ENCODE results near the gene TMEM141.

The TMEM141 gene

GRCh38 chr9:136790640-136791515 is at the start of gene TMEM141:
Gene TMEM141 (plus strand): TSS chr9:136791344. CDS start chr9:136791371, 27 bp downstream.
- no peak for TF ChIP-seq CTCF (IDR thresholded peaks at IDR 0.05)
- peak within 1 kb of the TSS; percentile 100 for H3K27ac ChIP-seq

GRCh38 chr9:136741883-136742571 is 49.1 kb upstream of the TMEM141 start:
- TF ChIP-seq CTCF (IDR thresholded peaks at IDR 0.05) (no peak), ZFX (IDR thresholded peaks at IDR 0.05; ENCODE audit: borderline replicate concordance) (no peak)
- H3K27ac ChIP-seq: no peak overlapping the region

GRCh38 chr9:136742591-136743391 is 48.4 kb upstream of the TMEM141 start, which contains the start of gene LCN10:
Gene LCN10 (minus strand): TSS chr9:136742940. CDS start chr9:136742903, 37 bp downstream.
- TF ChIP-seq CTCF (IDR thresholded peaks at IDR 0.05) (peak; percentile 66), ZFX (IDR thresholded peaks at IDR 0.05; ENCODE audit: borderline replicate concordance) (no peak)
- H3K27ac ChIP-seq: no peak within 1 kb of the TSS

- H3K27ac ChIP-seq: no peak overlapping the region
- TF ChIP-seq CTCF (IDR thresholded peaks at IDR 0.05) (no peak), ZFX (IDR thresholded peaks at IDR 0.05; ENCODE audit: borderline replicate concordance) (no peak)
Observed at GRCh38 chr9:136743639-136744211, 47.4 kb upstream of the TMEM141 start.

GRCh38 chr9:136744773-136745172 is 46.4 kb upstream of the TMEM141 start:
- TF ChIP-seq ZFX (IDR thresholded peaks at IDR 0.05; ENCODE audit: borderline replicate concordance) (no peak), CTCF (IDR thresholded peaks at IDR 0.05) (no peak)
- H3K27ac ChIP-seq: no peak overlapping the region

GRCh38 chr9:136745389-136746154 is 45.6 kb upstream of the TMEM141 start:
- no peak overlapping the region for H3K27ac ChIP-seq
- TF ChIP-seq ZFX (IDR thresholded peaks at IDR 0.05; ENCODE audit: borderline replicate concordance) (no peak), CTCF (IDR thresholded peaks at IDR 0.05) (no peak)
